ENCODE measurements around the gene C12orf42.

The C12orf42 gene

GRCh38 chr12:103354403-103354802, 141.4 kb downstream of the C12orf42 start:
- Histone ChIP-seq H3K27ac (ENCODE audit: low read depth, low read length, poor library complexity, severe bottlenecking) (no peak overlapping the region), H3K9me3 (ENCODE audit: low read length) (no peaks in the 10 kb centered on the region), H3K4me2 (ENCODE audit: low read length) (no peak overlapping the region), H3F3A (ENCODE audit: insufficient read depth, low read length) (no peaks in the 10 kb centered on the region), H3K9ac (ENCODE audit: low read length) (no peak overlapping the region), H3K9me2 (ENCODE audit: low read depth, low read length) (no peaks in the 10 kb centered on the region), H3K27me3 (ENCODE audit: insufficient read depth, low read length) (no peaks in the 10 kb centered on the region), H3K4me1 (ENCODE audit: insufficient read depth, low read length, severe bottlenecking) (no peaks in the 10 kb centered on the region), H2AFZ (ENCODE audit: low read length) (no peak overlapping the region), H3K79me2 (ENCODE audit: insufficient read depth, low read length) (no peaks in the 10 kb centered on the region), H3K36me3 (ENCODE audit: insufficient read depth, low read length) (no peaks in the 10 kb centered on the region), H4K20me1 (ENCODE audit: insufficient read depth, low read length) (no peaks in the 10 kb centered on the region), H3K4me3 (ENCODE audit: low read depth, low read length, poor library complexity, severe bottlenecking) (no peak overlapping the region)
- TF ChIP-seq EZH2 (IDR thresholded peaks at IDR 0.05; ENCODE audit: borderline replicate concordance, low read length) (no peak), CTCF (IDR thresholded peaks at IDR 0.05; ENCODE audit: low read length) (no peak)

- H3K36me3 ChIP-seq (ENCODE audit: insufficient read depth, low read length), result no peaks in the 10 kb centered on the region
- no peak overlapping the region for H3K4me2 ChIP-seq (ENCODE audit: low read length)
- H3K27ac ChIP-seq (ENCODE audit: low read depth, low read length, poor library complexity, severe bottlenecking), result no peak overlapping the region
- no peak overlapping the region for H3K4me3 ChIP-seq (ENCODE audit: low read depth, low read length, poor library complexity, severe bottlenecking)
- H2AFZ ChIP-seq (ENCODE audit: low read length), result no peak overlapping the region
- H3F3A ChIP-seq (ENCODE audit: insufficient read depth, low read length), result no peaks in the 10 kb centered on the region
- no peaks in the 10 kb centered on the region for H3K27me3 ChIP-seq (ENCODE audit: insufficient read depth, low read length)
- H4K20me1 ChIP-seq (ENCODE audit: insufficient read depth, low read length), result no peaks in the 10 kb centered on the region
- no peaks in the 10 kb centered on the region for H3K9me2 ChIP-seq (ENCODE audit: low read depth, low read length)
- H3K79me2 ChIP-seq (ENCODE audit: insufficient read depth, low read length), result no peaks in the 10 kb centered on the region
- no peaks in the 10 kb centered on the region for H3K9me3 ChIP-seq (ENCODE audit: low read length)
- H3K9ac ChIP-seq (ENCODE audit: low read length), result no peak overlapping the region
- H3K4me1 ChIP-seq (ENCODE audit: insufficient read depth, low read length, severe bottlenecking), result no peaks in the 10 kb centered on the region
- TF ChIP-seq EZH2 (IDR thresholded peaks at IDR 0.05; ENCODE audit: borderline replicate concordance, low read length) (no peak), CTCF (IDR thresholded peaks at IDR 0.05; ENCODE audit: low read length) (no peak)
Observed at GRCh38 chr12:103353913-103354312, 141.9 kb downstream of the C12orf42 start.

GRCh38 chr12:103350116-103350515, 145.7 kb downstream of the C12orf42 start:
- no peaks in the 10 kb centered on the region for H3K27me3 ChIP-seq (ENCODE audit: insufficient read depth, low read length)
- H3K9me3 ChIP-seq (ENCODE audit: low read length), result no peaks in the 10 kb centered on the region
- no peaks in the 10 kb centered on the region for H4K20me1 ChIP-seq (ENCODE audit: insufficient read depth, low read length)
- H3K4me1 ChIP-seq (ENCODE audit: insufficient read depth, low read length, severe bottlenecking), result no peaks in the 10 kb centered on the region
- H3K4me2 ChIP-seq (ENCODE audit: low read length), result no peak overlapping the region
- no peak for TF ChIP-seq CTCF (IDR thresholded peaks at IDR 0.05; ENCODE audit: low read length)
- TF ChIP-seq EZH2 (IDR thresholded peaks at IDR 0.05; ENCODE audit: borderline replicate concordance, low read length), result no peak
- H3K27ac ChIP-seq (ENCODE audit: low read depth, low read length, poor library complexity, severe bottlenecking), result no peak overlapping the region
- H3K9ac ChIP-seq (ENCODE audit: low read length), result no peak overlapping the region
- H3F3A ChIP-seq (ENCODE audit: insufficient read depth, low read length), result no peaks in the 10 kb centered on the region
- no peaks in the 10 kb centered on the region for H3K36me3 ChIP-seq (ENCODE audit: insufficient read depth, low read length)
- no peaks in the 10 kb centered on the region for H3K9me2 ChIP-seq (ENCODE audit: low read depth, low read length)
- no peaks in the 10 kb centered on the region for H3K79me2 ChIP-seq (ENCODE audit: insufficient read depth, low read length)
- H3K4me3 ChIP-seq (ENCODE audit: low read depth, low read length, poor library complexity, severe bottlenecking), result no peak overlapping the region
- no peak overlapping the region for H2AFZ ChIP-seq (ENCODE audit: low read length)
